ENCODE data around the gene SMOC1.
A peak's percentile ranks its signal among the peaks of the same experiment; 100 is the strongest.

SMOC1 gene

DNA sequence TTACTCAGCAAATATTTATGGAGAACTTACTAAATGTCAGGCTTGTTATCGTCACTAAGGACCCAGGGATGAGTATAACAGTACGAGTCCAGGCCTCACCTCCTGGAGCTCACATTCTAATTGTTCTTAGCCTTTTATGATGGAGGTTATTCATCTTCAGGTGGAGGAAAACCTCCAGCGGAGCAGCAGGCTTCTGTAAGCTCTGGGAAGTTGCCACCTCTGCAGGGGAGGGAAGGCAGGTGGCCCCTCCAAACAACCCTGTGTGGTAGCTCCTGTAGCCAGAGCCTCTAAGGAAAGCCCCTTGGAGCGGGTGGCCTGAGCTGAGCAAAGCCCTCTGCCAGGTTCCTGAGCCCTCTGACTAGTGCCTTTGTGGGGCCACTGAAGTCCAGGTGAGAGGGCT, 104.1 kb downstream of the SMOC1 start:
- DNase-seq, result no peak

DNA sequence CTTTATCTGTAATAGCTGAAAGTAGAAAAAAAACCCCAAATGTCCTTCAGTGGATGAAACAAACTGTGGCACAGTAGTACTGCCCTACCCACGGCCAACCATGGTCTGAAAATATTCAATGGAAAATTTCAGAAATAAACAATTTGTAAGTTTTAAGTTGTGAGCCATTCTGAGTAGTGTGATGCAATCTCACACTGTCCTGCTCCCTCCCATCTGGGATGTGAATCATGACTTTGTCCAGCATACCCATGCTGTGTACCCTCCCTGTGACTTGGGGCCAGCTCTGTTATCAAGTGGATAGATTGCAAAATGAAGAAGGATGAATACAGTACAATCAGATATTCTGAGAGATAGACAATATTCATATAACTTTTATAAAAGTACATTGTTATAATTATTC, 106.2 kb downstream of the SMOC1 start:
- DNase-seq, result no peak

DNA sequence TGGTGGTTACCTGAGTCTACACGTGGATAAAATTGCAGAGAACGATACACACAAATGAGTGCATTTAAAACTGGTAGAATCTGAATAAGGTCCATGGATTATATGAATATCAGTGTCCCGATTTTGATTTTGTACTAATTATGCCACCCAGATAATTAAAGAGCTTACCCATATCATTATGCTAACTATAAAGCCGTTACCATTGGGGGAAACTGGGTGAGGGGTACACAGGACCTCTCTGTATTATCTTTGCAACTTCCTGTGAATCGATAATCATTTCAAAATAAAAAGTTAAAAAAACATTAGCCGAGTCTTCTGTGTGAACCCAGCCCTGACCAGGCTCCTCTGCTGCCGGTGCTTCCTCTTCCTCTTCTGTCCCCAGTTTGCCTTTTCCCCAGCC, 107.1 kb downstream of the SMOC1 start:
- no peak for DNase-seq

- no peak for DNase-seq
Observed at GRCh38 chr14:69987406-69988121, 108.3 kb downstream of the SMOC1 start.

- no peak for DNase-seq
Observed at GRCh38 chr14:69988979-69989378, 109.8 kb downstream of the SMOC1 start.

DNA sequence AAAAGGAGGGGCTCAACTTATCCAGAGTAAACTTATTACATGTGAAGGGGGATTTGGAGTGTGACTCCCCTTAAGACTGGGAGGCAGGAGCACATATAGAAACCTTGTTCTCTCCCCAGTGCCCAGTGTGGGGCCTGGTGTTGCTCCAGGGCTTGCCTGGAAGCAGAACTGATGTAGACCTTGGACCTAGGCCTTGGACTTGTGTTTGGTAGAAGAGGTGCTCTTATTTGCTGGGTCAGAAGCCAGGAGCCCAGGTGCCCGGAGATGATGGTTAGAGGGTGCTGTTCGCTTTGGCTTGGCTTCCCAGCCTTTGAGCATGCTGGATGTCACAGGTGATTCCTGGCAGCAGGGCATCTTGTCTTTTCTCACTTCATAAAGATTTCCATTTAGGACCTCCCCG, 110.4 kb downstream of the SMOC1 start:
- DNase-seq, result no peak

- no peak for DNase-seq
Observed at GRCh38 chr14:69990323-69990722, 111.1 kb downstream of the SMOC1 start.

DNA sequence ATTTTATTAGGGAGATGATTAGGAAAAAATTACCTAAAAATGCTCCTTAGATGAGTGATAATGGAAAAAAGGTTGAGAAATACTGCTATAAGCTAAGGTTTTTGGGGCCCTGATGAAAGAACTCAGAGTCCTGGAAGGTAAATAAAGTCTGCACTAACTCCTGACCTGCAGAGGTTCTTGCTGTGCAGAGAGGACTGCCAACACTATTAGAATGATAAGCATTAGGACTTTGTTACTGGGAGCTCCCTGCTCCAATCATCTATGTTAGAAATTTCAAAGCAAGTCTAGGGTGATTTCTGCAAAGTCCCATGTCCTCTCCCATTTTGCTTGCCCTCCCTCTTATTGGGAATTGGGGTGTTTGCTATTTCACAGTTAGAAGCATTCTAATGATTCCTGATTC, 112.2 kb downstream of the SMOC1 start:
- DNase-seq, result no peak

DNA sequence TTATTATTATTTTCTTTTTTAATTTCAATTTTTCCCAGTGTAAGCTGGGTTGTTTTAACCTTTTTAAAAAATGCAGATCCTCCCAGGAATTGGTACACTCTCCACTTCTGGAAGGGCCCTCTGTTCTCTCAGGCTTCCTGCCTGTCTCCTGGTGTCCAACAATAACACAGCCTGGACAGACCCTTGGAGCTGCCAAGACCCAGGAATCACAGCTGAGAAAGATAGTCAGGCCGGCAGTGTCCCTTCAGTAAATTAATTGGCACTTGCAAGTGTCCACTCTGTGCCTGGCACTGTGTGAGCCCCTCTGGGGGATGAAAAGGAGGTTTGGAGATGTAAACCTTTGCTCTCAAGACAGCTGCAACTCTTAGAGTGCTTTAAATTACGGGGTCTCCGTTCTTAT, 113.3 kb downstream of the SMOC1 start:
- no peak for DNase-seq

DNA sequence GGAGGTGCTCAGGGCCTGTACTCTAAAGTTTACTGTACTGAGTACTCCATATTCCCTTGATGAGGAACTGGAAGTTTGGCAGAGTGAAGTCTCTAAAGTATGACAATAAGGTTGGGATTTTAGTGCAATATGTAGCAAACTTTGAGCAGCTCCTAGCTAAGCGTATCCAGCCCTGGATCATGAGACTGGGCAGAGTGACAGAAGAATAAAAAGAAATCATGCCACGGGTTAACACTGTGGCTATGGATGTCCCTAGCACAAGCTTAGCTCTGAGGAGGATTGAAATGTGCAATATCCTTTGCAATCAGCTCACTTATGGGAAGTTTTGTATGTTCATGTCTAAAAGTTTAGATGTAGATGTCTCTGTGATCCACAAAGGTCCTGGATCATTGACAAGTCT, 114.1 kb downstream of the SMOC1 start:
- DNase-seq, result no peak

- no peak for DNase-seq
Observed at GRCh38 chr14:69994002-69994401, 114.8 kb downstream of the SMOC1 start.

DNA sequence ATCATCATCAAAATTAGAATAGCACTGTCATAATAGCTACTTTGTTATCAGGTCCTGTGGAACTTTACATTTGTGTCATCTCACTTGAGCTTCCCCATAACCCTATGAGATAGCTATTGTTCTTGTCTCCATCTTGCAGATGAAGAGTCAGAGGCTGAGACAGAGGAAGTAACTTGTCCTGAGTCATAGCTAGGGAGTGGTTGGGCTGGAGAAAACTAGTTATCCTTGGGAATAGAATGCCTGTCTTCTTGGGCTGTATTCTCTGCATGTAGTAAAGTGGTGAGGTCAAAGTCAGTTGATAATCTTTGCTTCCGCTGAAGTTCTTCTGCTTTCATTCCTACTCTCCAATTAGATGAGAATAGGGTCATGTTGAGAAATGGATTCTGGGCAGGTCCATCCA, 117.0 kb downstream of the SMOC1 start:
- peak; percentile 11 for DNase-seq

- peak; percentile 84 for DNase-seq
Observed at GRCh38 chr14:69997849-69998248, 118.6 kb downstream of the SMOC1 start.

DNA sequence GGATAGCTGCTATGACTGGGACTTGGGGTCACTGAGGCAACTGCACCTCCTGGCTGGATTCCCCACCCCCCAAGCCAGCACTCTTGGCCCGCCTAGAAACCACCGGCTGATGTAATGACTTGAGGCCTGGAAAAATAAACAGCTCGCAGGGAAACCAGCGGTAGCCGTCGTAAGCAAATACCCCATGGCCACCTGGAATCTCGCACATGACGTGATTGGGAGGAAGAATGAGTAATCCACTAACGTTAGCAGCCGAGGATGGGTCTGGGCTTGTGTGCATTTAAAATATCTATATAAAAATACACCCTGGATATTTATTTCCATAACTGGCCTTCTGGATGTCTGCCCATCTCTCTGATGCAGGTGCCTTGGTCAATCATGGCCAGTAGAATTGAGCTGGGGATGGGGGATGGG, 120.1 kb downstream of the SMOC1 start:
- DNase-seq, result peak; percentile 69

DNA sequence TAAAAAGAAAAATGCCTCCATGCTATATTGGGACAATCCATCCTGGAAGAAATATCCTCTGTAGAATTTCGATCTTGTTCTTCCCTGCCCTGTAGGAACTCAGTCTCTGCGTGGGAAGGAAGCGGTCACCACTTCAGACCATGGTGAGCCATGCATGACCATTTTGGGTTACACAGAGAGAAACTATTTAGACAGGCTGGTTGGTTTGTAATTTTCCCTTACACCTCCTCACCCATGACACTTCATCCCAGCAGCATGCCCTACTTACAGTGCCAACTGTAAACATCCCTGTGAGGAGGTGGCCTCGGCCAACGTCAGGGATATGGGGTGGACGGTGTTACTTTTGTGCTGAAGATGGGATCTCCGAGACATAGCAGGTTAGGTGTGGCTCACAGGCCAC, 121.4 kb downstream of the SMOC1 start:
- peak; percentile 51 for DNase-seq

- DNase-seq, result no peak
Observed at GRCh38 chr14:70002589-70003346, 123.6 kb downstream of the SMOC1 start.

DNA sequence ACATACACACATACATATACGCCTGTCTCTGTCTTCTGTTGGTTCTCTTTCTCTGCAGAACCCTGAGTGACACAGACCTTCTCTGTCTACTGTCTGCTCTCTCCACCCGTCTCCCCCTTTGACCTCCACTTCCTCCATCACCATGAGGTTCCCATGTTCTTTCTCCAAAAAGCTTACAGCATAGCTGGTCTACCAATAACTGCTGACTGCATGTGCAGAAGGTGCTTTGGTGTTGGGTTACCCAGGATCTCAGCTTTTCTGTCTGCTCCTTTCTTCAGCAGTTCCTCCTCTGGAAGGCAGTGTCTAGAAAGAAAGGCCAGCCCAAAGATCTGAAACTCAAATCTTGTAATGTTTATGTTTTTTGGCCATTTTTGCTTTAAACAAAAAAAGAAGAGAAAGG, 125.6 kb downstream of the SMOC1 start:
- DNase-seq, result no peak

- DNase-seq, result no peak
Observed at GRCh38 chr14:70005281-70005805, 126.1 kb downstream of the SMOC1 start.

DNA sequence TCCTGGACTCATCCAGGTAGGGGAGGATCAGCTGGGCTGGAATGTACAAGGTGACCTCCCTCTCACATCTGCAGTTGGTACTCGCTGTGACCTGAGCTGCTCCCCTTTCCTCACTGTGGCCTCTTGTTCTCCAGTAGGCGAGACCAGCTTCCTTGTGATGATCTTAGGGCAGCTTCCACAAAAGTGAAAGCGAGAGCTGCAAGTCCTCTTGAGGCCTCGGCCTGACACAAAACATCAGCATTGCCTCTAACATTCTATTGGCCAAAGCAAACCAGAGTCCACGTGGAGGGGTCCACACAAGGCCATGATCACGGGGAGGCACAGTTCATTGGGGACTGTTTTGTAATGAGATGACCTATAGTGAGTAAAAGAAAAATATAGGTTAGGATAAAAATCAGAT, 127.5 kb downstream of the SMOC1 start:
- DNase-seq, result no peak

DNA sequence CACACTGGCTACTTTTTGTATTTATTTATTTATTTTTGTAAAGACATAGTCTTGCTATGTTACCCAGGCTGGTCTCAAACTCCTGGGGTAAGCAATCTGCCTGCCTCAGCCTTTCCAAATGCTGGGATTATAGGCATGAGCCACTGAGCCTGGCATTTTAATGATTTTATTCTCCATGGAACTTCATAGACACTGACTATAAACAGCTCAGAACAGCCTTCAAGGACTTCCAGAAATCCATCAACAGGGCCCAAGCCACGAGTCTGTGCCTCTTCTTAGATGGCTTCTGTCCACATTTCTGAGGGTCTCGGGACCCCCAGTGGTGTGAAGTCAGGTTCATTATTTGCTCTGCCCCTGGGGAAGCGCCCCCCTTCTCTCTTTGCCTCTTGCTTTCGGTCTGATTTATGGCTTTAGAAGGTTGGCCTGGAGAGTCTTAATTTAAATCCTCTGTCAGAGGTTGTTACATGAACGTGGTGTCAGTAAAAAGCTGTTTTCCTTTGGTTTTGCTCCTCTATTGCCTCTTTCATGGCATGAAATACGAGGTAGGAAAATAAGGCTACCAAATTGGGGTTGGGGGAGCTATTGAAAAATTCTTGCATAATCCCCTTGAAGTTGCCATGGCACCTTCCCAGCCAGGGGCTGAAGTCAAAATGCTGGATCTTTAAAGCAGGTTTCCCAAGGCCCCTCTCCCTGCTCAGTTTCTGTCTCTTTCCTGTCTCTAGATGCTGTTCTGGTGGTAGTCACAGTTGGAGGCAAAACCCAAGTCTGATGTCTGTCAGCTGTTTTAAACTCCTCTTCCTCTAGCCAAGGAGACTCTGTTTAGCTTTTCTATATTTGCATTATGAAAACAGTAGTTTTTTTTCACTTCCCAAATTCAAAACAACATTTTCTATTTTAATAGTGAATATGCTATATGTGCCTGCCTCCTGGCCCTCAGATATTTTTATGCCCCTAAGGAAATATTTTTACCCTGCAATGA, 129.4 kb downstream of the SMOC1 start:
- no peak for DNase-seq

- DNase-seq, result no peak
Observed at GRCh38 chr14:70009961-70010360, 130.7 kb downstream of the SMOC1 start.

DNA sequence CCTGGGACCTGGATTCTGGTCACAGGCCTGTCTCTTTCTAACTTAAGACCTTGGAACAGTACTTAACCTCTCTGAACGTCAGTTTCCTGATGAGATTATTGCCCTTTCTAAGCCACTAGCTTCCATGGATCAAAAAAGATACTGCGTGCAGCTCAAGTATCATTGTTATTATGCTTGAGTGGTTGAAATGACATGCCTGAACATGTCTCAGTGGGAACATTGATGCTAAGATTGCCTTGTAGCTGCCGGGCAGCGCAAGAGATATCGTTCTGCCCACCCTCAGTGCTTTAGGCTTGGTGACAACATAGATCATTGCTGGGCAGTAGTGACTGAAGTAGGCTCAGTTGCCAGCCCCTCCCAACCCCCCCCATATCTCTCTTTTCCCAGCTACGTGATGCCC, 131.9 kb downstream of the SMOC1 start:
- no peak for DNase-seq

GRCh38 chr14:70011708-70012107, 132.5 kb downstream of the SMOC1 start:
- DNase-seq, result no peak

Measured in kidney glomerular epithelial cell (primary cell).